Aorta (tissue), 5 donors: ENCODE results near the gene TLCD3A. TPM values are rescaled to one million over a fixed set of nuclear protein-coding genes. Genes with fewer than 3 reads are reported as not detected.
"Not testable (repeated sequence)": the region's sequence is repeated elsewhere in the genome, so short reads cannot be mapped to it uniquely, and the experiment has no call there.

Source experiments
- ATAC-seq: fragments of 200-7000 bp; cut with Tn5 transposase; one replicate; pipeline ENCODE4 v1.9.1; 2022; ENCODE audit warnings: moderate library complexity; ENCODE audit not compliant: low FRiP score
- DNase-seq, 2 donors: peaks; one replicate each; pipeline ENCODE4 v3.0.0-alpha.2; 2020
- H3K27ac ChIP-seq, 2 donors: one replicate each; pipeline ENCODE4 v1.5.1; 2013; ENCODE audit warnings: low read length in 2 of 2, mild to moderate bottlenecking in 2 of 2, moderate library complexity in 2 of 2, control low read depth in 1 of 2, inconsistent platforms in 1 of 2, low read depth in 1 of 2
- H3K27me3 ChIP-seq, 2 donors: one replicate each; pipeline ENCODE4 v1.6.1; 2013; ENCODE audit warnings: control low read depth in 1 of 2, low read length in 1 of 2, mild to moderate bottlenecking in 1 of 2, moderate library complexity in 1 of 2; ENCODE audit not compliant: insufficient read depth in 2 of 2, control insufficient read depth in 1 of 2
- H3K36me3 ChIP-seq, 2 donors: one replicate each; pipeline ENCODE4 v1.6.1; 2013; ENCODE audit warnings: control low read depth in 1 of 2, low read length in 1 of 2, mild to moderate bottlenecking in 1 of 2; ENCODE audit not compliant: insufficient read depth in 2 of 2, control insufficient read depth in 1 of 2
- H3K4me1 ChIP-seq, 2 donors: one replicate each; pipeline ENCODE4 v1.6.1; 2013; ENCODE audit warnings: low read length in 2 of 2, control low read depth in 1 of 2, mild to moderate bottlenecking in 1 of 2, moderate library complexity in 1 of 2; ENCODE audit not compliant: insufficient read depth in 2 of 2, control insufficient read depth in 1 of 2
- H3K4me3 ChIP-seq, 2 donors: one replicate each; pipeline ENCODE4 v1.5.1; 2013; ENCODE audit warnings: low read length in 2 of 2, control low read depth in 1 of 2, mild to moderate bottlenecking in 1 of 2
- H3K9me3 ChIP-seq: one replicate; pipeline ENCODE4 v1.6.1; 2013; ENCODE audit warnings: mild to moderate bottlenecking, low read length; ENCODE audit not compliant: control insufficient read depth
- WGBS, 2 donors: extraction: QIAGEN DNeasy Blood & Tissue Kit; methylation state at CpG; one replicate each; pipeline ENCODE4 v1.1.7; 2013; 5-methylcytosine and 5-hydroxymethylcytosine counted together
- intact Hi-C, 2 donors: fragments of 100-400 bp; cut with DNase I; formaldehyde crosslinking; loops; one replicate each; pipeline versions ENCODE4 v1.14.2 to v1.15.0; 2022
- polyA plus RNA-seq, 2 donors: library from polyadenylated mRNA; stranded (reverse); fragments of 200-250 nt; gene quantifications; one replicate each; pipeline ENCODE4 v1.2.3, GENCODE V29; 2013
- total RNA-seq, 2 donors: library from RNA; stranded (reverse); fragmentation: NEBNext Ultra II Directional; extraction: Animal tissue kit (Norgen Biotek cat#: 25700); gene quantifications; one replicate each; pipeline ENCODE4 v1.2.1, GENCODE V29; 2021
- donor health status: healthy with polysubstance abuse.
- donor health status: Bipolar disorder and iron deficiency.
- donor health status: DM: no; HTN: no; CAD: no.
- donor health status: DM: no; HTN: no; CAD: no.
- donor health status: DM: yes; HTN: yes; CAD: no.

TLCD3A gene
- total and polyA plus RNA-seq, 4 donors, result 2.8 to 11.1 (median 6.2) TPM

DNA sequence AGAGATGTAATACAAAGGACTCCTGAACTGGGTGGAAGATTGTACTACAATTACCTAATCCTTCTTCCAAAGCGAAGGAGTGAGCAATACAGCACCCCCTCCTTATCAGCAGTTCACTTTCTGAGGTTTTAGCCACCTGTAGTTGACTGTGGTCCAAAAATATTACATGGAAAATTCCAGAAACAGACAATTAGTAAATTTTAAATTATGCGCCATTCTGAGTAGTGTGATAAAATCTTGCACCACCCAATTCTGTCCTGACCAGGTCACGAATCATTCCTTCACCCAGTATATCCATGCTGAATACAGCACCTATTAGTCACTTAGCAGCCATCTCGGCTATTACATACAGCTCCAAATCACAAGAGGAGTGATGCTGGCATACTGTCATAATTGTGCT is 41.0 kb upstream of the TLCD3A start:
- intact Hi-C loops, result no loop called here
- ATAC-seq (no peak), DNase-seq (no peak)
- no peak overlapping the region for H3K4me3 ChIP-seq
- no peaks in the 10 kb centered on the region for H3K4me1 ChIP-seq
- H3K9me3 ChIP-seq, result no peaks in the 10 kb centered on the region
- H3K27me3 ChIP-seq, result no peaks in the 10 kb centered on the region
- peaks cover 1 to 4% of the 10 kb centered on the region in 2 donors for H3K36me3 ChIP-seq
- H3K27ac ChIP-seq, result no peak overlapping the region
- WGBS, 2 donors, result 84 to 88% methylated on average over 4 of the region's 4 CpGs

DNA sequence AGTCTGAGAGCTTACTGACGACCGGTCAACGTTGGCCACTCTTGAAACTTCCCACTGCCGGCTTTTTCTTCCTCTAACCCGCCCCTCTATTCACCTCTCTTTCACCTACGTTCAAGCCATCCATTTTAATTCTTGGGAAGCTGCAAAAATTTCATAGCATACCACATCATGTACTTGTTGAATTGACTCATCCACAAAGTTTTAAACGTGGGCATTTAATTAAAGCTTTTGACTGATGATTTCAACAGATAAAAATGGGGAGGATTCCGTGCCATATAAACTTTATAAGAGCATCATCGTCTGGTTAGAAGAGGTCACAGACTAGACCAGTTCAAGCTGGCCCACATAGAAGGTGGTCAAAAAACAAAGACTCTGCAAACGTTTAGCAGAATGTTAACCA is 40.3 kb upstream of the TLCD3A start:
- Histone ChIP-seq H3K9me3 (no peaks in the 10 kb centered on the region), H3K27ac (no peak overlapping the region), H3K4me3 (no peak overlapping the region), H3K36me3 (peaks cover 2 to 4% of the 10 kb centered on the region in 2 donors), H3K4me1 (no peaks in the 10 kb centered on the region), H3K27me3 (no peaks in the 10 kb centered on the region)
- no peak for DNase-seq
- 79 to 80% methylated on average over 10 of the region's 10 CpGs for WGBS, 2 donors
- no peak for ATAC-seq
- intact Hi-C loops, result no loop called here

DNA sequence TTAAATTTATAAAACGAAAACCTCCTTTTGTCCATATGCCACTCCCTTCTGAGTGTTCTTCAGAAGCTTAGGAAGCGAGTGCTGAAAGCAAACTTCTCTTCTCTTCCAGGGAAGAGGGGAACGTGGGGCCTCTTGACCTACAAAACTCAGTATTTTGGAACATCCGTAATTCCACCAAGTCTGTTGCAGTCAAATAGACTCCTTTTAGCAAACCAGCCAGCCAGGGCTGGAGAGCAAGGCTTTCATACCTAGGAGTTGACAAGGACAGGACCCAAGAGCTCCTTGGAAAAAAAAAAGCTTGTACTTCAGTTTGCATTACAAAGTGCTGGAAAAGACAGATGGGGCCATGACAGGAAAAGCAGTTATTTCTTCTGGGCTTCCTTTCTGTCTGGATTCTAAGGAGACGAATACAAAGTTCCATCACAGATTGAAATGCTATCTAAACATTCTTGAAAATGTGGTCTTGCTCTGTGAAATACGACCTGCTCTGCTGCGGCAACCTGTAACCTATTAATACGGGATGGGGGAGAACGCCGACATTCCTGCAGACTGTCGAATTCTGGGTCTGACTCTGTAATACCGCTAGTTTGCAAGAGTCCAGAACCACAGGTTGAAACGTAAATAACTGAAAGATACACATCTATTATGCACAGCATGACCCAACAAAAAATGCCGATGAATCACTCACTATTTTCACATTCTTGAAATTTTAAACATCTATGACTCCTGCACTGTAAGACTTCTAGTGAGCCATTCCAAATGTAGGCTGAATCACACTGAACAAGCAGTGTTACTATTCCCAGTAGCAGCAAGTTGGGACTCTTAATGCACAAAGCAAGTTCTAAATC is 38.4 kb upstream of the TLCD3A start:
- peak overlapping the region in 1 of 2 donors; percentile 12 for H3K27ac ChIP-seq
- WGBS, 2 donors, result 55 to 58% methylated on average over 14 of the region's 14 CpGs
- ATAC-seq (no peak), DNase-seq (no peak)
- H3K36me3 ChIP-seq, result peaks cover 2 to 4% of the 10 kb centered on the region in 2 donors
- no peaks in the 10 kb centered on the region for H3K9me3 ChIP-seq
- H3K27me3 ChIP-seq, result no peaks in the 10 kb centered on the region
- H3K4me1 ChIP-seq, result no peaks in the 10 kb centered on the region
- intact Hi-C loops, result no loop called here
- H3K4me3 ChIP-seq, result no peak overlapping the region

DNA sequence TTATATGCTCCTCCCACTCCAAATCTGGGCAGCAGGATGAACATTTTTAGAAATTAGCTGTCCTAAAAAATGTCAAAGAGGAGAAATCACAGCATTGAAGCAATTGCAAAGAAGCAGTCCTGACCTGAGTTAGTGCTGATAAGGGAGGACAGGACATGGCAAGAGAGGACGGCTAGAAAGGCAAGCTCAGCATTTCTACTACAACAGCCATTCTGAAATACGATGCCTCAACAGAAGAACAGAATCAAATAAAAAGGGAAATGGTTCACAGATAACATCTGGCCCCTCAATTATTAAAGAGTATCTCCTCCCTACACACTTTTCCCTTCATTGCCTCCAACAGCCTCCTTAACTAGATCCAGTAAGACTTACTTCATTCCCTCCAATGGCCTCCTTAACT is 36.0 kb upstream of the TLCD3A start:
- no peaks in the 10 kb centered on the region for H3K4me1 ChIP-seq
- H3K4me3 ChIP-seq, result no peak overlapping the region
- DNase-seq, result no peak
- 80 to 83% methylated on average over 2 of the region's 2 CpGs for WGBS, 2 donors
- peaks cover 2% of the 10 kb centered on the region in 2 donors for H3K36me3 ChIP-seq
- ATAC-seq, result peak; percentile 28
- intact Hi-C loops, result loop anchor here in 1 of 2 donors (2.0 kb wide), 1 partner anchor 284 kb away; no protein-coding TSS in a partner anchor
- no peaks in the 10 kb centered on the region for H3K9me3 ChIP-seq
- H3K27ac ChIP-seq, result no peak overlapping the region
- no peaks in the 10 kb centered on the region for H3K27me3 ChIP-seq

DNA sequence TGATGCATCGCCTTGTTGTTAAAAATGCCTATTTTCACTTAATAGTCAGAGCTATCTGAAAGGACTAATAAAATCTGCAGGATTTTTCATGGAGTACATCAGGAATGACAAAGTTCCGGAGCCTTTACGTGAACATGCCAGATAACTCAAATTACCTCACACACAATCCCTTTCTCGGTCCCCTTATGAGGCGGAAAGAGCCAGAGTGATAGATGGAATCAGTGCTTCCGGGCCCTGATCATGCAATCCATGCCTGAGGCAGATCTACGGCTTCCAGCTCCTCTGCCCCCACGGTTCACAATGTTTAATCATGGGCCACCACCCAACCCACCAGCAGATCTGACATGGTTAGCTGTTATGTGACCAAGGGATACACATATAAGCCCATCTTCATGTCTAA is 34.7 kb upstream of the TLCD3A start:
- H3K4me3 ChIP-seq, result no peak overlapping the region
- no peak overlapping the region for H3K27ac ChIP-seq
- H3K27me3 ChIP-seq, result no peaks in the 10 kb centered on the region
- intact Hi-C loops, result loop anchor here in 1 of 2 donors (2.0 kb wide), 1 partner anchor 285 kb away; no protein-coding TSS in a partner anchor
- DNase-seq (no peak), ATAC-seq (no peak)
- no peaks in the 10 kb centered on the region for H3K9me3 ChIP-seq
- H3K36me3 ChIP-seq, result peaks cover 2 to 4% of the 10 kb centered on the region in 2 donors
- WGBS, 2 donors, result 92 to 93% methylated on average over 8 of the region's 8 CpGs
- no peaks in the 10 kb centered on the region for H3K4me1 ChIP-seq

DNA sequence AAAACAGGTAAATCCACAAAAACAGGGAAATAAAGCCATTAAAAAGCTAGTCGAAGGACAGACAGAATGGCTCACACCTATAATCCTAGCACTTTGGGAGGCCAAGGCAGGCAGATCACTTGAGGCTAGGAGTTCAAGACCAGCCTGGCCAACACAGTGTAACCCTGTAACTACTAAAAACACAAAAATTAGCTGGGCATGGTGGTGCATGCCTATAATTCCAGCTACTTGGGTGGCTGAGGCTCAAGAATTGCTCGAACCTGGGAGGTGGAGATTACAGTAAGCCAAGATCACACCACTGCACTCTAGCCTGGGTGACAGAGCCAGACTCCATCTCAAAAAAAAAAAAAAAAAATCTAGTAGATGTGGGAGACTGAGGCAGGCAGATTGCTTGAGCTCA is 34.3 kb upstream of the TLCD3A start:
- intact Hi-C loops, ATAC-seq, H3K27me3 ChIP-seq, H3K27ac ChIP-seq, H3K36me3 ChIP-seq, H3K4me3 ChIP-seq, DNase-seq, H3K9me3 ChIP-seq, H3K4me1 ChIP-seq: not testable (repeated sequence)
- 80 to 91% methylated on average over 2 of the region's 2 CpGs for WGBS, 2 donors

- DNase-seq (no peak), ATAC-seq (no peak)
- Histone ChIP-seq H3K4me3 (no peak overlapping the region), H3K9me3 (no peaks in the 10 kb centered on the region), H3K27me3 (no peaks in the 10 kb centered on the region), H3K4me1 (no peaks in the 10 kb centered on the region), H3K27ac (no peak overlapping the region), H3K36me3 (peaks cover 2 to 4% of the 10 kb centered on the region in 2 donors)
- intact Hi-C loops, result no loop called here
- 90 to 91% methylated on average over 7 of the region's 7 CpGs for WGBS, 2 donors
Measured at GRCh38 chr17:699345-699744, 33.1 kb upstream of the TLCD3A start.

DNA sequence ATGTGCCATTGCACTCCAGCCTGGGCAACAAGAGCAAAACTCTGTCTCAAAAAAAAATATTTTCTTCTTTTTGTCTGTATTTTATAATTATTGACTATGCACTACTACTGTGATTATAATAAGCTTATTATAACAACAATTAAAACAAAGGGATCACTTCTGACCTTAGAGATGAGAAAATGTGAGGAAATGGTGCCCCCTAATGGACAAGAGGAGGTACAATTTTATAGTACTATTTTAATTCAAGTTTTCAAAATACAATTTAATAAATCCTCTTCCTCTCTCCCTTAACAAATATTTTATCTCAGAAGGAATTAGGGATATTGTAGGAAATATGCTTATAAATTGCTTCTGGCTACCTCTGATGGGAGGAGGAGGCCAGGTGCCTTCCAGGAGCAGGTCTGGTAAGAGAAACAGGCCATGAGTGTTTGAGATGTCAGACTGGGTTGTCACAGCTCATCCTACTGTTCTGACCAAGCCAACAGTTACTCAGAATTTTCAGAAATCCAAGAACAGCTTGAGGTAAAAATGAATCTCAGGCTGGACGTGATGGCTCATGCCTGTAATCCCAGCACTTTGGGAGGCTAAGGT is 31.8 kb upstream of the TLCD3A start:
- ATAC-seq (no peak), DNase-seq (no peak)
- WGBS, 2 donors, result 42 to 49% methylated on average over 1 of the region's 1 CpG
- intact Hi-C loops, result loop anchor here in 1 of 2 donors (2.0 to 5.0 kb wide), 2 partner anchors 290 to 553 kb away; a partner anchor contains a TSS
- no peaks in the 10 kb centered on the region for H3K9me3 ChIP-seq
- H3K4me1 ChIP-seq, result no peaks in the 10 kb centered on the region
- H3K27ac ChIP-seq, result no peak overlapping the region
- H3K4me3 ChIP-seq, result no peak overlapping the region
- peaks cover 0 to 4% of the 10 kb centered on the region in 2 donors for H3K36me3 ChIP-seq
- no peaks in the 10 kb centered on the region for H3K27me3 ChIP-seq
